NCI-H1417 treated with DMSO at 0.1 percent for 48 hours (cell line): Measurements from ENCODE around the gene ANXA9.

Experiments used
- DNase-seq: peaks from one replicate; lab custom pipeline; 2025; lab: John Stamatoyannopoulos, UW

ANXA9 gene, protein sequence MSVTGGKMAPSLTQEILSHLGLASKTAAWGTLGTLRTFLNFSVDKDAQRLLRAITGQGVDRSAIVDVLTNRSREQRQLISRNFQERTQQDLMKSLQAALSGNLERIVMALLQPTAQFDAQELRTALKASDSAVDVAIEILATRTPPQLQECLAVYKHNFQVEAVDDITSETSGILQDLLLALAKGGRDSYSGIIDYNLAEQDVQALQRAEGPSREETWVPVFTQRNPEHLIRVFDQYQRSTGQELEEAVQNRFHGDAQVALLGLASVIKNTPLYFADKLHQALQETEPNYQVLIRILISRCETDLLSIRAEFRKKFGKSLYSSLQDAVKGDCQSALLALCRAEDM

DNA sequence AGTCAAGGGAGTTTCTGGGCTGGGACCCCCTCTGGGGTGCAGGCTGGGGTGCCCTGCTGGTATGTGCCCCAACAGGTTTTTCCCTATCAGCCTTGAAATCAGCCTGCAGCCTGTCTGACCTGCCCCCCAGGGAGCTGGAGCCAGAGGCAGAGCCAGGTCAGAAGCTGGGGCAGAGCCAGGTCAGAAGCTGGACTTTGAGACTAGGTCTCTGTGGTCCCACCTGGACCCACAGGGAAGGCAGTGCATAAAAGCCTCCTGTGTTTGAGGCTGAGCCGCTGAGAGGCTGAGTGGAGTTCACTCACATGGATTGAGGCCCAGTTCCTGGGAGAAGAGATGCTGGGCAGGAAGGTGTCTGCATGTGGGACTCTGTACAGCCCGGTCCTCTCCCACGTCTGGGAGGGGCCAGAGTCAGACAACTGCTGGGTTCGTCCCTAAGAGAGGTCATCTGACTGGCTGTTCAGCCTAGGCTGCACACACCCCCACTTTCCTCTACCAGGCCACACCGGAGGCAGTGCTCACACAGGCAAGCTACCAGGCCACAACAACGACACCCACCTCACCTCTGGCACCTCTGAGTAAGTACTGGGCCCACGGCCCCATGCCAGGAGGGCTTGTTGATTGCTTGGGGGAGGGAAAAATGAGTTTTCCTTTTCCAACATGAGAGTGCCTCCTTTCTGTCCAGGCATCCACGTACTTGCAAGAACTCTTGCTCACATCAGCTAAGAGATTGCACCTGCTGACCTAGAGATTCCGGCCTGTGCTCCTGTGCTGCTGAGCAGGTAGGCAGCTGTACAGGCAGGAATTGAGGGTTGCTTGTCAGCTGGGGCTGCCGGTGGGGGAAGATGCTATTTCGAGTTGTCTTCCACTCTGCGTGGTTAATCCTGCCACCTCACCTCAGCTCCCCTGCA is at the start of gene ANXA9:
Gene ANXA9, plus strand, starts transcription at position 488 of the 908 bp plus-strand sequence. CDS start 814 bp downstream, outside the sequence.
- no peak for DNase-seq

DNA sequence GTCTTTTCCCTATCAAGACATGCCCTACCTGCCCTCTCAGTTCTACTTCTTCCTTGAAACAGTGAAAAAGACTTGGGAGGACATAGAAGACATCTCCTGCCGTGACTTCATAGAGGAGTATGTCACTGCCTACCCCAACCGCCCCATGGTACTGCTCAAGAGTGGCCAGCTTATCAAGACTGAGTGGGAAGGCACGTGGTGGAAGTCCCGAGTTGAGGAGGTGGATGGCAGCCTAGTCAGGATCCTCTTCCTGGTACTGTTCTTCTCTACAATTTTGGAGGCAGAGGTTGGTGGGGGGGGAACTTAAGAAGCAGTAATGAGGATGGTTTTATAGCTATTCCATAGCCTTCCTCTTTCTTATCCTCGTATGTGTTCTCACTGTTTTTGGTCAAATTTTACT is 37.2 kb upstream of the ANXA9 start:
- DNase-seq, result no peak

DNA sequence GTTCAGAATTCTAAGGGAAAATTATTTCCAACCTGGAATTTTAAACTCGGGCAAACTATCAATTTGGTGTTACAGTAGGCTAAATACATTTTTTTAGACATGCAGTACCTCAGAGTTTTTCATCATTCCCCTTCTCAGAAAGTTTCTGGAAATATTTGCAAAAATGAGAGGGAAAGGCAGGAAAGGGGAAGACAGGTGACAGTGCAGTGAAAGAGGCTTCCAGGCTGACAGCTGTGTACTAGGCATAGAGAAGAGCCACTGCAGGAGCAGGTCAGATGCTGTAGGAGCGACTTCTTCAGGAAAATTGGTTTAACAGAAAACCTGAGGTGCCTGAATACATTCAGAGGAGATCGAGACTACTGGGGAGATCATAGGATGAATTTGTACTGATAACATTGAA is 27.4 kb upstream of the ANXA9 start:
- DNase-seq, result no peak

DNA sequence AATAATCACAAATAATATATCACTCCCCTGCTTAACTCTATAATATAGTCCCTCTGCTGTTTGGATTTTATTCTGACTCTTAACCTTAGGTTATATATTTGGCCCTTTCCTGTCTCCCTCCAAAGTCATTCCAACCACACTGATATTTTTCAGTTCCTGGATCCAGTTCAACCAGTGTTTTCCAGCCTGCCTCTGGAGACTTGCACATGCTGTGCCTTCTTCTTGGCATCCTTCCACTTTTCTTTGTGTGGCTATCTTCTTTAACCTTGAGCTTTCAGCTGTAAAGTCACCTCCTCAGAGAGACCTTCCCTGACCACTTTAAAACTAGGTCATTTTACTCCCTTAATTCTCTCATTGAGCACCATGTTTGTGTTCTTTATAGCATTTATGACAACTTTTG is 26.8 kb upstream of the ANXA9 start:
- DNase-seq, result no peak

DNA sequence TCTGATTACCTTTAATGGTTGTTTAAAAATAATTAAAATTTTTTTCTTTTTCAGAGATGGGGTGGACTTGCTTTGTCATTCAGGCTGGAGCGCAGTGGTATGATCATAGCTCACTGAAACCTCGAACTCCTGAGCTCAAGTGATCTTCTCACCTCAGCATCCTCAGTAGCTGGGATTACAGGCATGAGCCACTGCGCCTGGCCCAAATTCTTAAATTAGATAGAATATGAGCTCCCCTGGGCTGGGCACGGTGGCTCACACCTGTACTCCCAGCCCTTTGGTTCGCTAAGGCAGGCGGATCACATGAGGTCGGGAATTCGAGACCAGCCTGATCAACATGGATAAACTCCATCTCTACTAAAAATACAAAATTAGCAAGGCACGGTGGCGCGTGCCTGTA is 24.4 kb upstream of the ANXA9 start:
- DNase-seq, result no peak

DNA sequence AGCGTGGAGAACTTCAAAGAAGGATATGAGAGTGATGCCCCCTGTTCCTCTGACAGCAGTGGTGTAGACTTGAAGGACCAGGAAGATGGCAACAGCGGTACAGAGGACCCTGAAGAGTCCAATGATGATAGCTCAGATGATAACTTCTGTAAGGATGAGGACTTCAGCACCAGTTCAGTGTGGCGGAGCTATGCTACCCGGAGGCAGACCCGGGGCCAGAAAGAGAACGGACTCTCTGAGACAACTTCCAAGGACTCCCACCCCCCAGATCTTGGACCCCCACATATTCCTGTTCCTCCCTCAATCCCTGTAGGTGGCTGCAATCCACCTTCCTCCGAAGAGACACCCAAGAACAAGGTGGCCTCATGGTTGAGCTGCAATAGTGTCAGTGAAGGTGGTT is 21.4 kb upstream of the ANXA9 start:
- DNase-seq, result no peak

DNA sequence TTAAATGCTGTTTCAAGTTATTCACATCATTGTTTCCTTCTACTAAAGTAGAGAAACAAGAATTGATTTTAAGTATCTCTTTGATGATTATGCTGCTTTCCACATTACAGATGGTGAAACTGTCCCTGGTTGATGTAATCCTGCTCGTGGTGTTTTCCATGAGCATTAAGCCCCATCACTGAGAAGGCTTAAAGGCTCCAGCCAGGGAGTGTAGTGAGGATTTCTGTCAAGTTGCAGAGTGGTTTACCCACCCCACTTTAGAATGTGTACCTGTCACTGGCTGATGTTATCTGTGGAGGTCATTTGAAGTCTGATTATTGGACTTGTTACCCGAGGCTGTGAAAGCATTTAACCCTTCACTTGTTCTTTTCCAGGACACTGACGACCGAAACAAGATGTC is 20.3 kb upstream of the ANXA9 start:
- DNase-seq, result no peak

DNA sequence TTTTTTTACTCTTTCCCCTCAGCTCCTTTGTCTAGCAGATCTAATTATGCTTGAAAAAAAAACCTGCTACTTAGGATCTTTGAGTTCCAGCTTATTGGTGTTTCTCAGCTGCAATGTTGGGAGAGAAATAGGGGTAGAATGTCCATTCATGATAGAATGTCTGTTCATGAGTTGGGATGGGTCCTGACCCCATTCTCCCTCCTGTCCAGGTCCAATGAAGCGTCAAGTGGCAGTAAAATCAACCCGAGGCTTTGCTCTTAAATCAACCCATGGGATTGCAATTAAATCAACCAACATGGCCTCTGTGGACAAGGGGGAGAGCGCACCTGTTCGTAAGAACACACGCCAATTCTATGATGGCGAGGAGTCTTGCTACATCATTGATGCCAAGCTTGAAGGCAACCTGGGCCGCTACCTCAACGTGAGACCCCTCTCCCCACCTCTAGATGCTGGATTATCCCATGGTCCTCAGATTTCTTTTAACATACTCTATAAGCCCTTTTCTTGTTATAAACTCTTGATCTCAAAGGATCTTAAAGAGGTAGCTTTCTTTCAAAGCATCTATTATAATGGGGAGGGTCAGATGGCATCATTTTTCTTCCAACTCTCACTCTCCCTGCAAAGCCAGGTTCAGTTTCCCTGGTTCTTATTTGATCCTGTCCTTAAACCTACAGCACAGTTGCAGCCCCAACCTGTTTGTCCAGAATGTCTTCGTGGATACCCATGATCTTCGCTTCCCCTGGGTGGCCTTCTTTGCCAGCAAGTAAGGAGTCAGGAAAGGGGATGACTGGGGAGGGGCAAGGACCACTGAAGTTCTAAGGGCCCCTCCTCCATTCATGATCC is 18.6 kb upstream of the ANXA9 start:
- DNase-seq, result no peak

DNA sequence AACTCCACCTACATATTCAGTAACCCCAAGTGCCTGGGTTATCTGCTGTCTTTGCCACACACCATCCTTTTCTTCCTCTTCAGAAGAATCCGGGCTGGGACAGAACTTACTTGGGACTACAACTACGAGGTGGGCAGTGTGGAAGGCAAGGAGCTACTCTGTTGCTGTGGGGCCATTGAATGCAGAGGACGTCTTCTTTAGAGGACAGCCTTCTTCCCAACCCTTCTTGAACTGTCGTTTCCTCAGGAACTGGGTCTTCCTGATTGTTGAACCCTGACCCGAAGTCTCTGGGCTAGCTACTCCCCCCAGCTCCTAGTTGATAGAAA is 18.0 kb upstream of the ANXA9 start:
- DNase-seq, result no peak

DNA sequence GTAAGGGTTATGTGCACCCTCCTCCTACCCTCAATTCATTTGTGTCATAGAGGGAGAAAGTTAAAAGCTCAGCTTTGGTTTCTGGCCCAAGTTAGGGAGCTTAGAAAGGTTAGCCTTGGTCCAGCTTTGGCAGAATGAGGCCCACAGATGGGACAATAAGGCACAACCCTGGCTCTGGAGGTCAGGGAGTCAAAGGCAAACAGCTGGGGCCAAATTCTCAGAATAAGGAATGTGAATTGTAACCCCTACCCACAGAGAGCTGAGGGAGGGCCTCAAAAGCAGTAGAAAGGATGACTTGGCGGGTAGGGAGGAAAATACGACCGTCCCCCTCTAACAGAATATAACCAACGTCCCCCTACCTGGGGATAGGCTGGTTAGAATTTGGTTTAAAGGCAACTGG is 16.5 kb upstream of the ANXA9 start:
- DNase-seq, result no peak

DNA sequence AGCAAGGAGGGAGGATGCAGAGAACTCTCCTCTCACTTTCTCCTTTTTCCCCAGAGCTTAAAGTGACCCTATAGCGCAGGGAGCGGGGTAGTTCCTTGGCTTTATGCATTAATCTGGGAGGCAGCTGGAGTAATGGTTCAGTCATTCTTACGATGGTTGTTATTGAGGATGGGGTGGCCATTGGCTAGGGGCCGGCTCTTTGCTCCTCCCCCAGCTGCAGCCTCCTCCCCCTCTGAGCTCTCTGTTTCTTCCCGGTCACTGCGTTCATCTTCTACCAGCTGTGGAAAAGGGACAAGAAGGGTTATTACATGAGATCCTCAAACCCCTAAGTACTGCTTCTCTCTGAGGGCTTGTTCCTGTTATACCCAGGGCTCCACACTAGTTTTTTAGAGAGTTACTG is 16.1 kb upstream of the ANXA9 start:
- DNase-seq, result no peak

DNA sequence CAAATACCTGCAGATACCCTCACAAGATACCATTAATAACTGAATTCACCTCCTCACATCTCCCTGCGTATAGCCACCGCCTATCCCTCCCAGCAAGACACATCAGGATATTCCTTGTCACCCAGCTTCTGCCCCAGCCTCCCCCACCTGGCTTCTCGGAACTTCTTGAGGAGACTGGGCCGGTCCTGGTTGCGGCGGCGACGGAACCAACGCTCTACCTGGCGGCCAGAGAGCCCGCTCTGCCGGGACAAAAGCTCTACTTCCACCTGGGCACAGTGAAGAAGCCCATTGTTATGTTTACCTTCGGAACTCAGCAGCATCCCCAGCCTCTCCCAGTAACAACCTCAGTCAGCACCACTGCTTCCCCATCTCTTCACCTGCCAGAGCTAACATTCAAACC is 14.2 kb upstream of the ANXA9 start:
- no peak for DNase-seq

DNA sequence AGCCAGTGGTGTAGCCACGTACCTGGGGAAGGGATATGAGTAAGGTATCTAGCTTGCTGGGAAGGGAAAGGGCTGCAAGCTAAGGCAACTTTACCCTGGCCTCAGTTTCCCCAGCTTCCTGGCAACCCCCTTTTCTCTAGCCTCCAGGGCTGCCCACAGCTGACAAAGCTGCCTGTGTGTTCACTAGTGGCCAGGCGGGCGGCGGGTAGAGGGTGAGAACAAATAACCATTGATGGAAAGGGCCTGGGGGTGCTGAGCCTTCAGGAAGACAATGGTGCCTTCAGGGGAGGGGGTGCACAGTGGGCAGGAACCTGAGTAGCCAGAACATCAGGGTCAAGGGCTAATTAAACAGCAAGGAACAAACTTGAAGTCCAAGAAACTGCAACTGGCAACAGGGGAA is 13.6 kb upstream of the ANXA9 start:
- no peak for DNase-seq

DNA sequence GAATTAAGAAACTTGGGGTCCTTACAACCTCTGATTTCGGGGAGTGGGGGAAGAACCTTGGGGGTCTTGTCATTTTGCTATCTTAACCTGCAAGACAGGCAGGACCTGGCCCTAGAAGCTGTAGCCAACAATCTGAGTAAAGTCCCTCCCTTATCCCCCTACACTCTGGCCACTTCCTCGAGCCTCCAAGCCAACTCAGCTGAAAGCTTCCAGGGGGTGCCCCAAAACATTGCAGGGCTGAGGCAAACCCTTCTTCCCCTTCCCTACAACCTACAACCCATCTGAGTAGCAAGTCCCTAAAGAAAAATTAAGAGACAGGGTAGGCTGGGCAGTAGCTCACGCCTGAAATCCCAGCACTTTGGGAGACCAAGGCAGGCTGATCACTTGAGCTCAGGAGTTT is 12.5 kb upstream of the ANXA9 start:
- DNase-seq, result no peak

DNA sequence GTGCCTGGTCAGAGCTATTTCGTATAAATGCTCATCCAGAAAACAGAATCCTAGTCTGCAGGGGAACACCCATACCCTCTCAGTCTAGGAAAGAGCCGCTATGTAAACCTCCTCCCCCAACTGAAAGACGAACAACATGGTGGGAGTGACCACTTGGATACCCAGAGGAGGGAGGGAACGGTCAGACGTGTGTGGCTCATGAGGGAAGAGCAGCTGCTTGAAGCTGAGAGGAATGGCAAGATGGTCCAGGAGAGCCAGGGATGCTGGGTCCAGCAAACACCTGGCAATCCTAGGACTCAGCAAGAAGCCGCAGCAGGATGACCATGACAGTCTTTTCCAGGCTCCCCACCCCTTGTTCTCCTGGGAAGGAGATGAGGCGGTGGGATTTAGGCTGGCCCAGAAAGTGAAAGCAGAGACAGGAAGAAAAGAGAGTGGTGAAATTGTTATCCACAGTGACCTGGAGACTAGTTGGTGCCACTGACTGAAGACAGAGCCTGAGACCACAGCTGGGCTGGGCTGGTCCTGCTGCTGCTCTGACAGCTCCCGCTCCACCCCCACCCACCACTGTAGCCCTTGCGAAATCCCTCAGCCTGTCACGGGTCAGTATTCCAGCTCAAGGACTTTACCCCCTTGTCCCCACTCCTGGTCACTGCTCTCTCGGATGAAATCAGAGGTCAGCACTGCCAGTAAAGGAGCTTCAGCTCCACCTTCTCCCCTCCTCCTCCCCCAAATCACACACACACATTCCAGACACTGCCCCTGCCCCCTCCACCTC is 11.1 kb upstream of the ANXA9 start:
- no peak for DNase-seq

DNA sequence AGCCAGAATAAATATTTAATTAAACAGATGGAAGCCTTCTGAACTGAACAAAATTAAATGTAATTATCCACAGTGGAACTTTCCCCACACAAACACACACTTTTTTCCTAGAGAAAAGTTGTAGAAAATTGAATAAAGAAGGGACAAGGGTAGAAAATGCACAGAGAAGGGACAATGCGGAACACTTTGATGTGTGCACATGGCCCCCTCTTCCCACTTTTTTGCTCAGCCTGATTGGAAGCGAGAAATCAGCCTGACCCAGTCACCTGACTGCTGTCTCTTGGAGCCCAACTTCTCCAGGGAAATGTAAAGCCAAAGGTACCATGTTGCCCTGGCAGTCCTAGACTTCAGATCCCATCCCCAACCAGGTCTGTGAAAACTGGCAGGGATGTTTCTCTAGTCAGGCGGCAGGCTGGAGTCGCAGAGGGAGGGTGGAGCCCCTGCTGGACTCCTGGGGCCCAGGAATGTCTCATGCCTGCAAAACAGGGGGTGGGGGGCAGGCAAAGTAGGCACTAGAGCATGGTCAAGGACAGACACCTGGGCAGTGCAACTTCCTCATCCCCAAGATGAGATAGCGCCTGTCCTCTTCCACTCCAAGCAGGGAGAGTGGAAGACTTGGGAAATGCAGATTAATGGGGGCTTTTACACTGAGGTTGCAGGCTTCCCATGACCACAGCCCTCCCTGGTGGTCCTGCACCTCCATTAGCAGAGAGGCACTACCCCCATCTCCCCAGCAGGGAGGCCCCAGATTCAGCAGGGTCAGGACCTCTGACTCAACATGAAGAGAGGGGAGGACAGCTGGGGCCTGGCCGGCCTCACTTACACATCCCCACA is 10.3 kb upstream of the ANXA9 start:
- DNase-seq, result no peak

DNA sequence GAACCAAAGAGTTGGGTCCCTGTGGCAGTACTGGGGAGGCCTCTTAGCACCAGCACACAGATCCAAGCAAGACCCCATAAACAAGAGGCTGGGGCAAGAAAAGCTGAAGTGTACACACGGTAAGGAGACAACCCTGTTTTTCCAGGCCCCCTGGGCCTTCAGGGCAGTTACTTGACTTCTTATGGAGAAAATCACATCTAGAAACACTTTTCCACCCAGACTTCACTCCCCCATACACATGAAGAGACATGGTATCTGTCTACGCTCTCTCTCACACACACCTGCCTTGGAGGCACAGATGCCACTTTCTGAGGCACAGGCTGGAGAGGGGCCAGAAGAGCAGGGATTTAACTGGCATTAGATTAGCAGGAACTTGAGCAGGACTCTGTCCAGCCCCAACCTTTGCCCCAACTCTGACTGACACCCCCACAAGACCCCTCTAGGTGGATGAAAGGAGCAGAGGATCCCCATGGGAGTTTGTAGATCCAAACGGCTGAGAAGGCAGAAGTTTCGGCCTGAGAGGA is 9.6 kb upstream of the ANXA9 start:
- no peak for DNase-seq

DNA sequence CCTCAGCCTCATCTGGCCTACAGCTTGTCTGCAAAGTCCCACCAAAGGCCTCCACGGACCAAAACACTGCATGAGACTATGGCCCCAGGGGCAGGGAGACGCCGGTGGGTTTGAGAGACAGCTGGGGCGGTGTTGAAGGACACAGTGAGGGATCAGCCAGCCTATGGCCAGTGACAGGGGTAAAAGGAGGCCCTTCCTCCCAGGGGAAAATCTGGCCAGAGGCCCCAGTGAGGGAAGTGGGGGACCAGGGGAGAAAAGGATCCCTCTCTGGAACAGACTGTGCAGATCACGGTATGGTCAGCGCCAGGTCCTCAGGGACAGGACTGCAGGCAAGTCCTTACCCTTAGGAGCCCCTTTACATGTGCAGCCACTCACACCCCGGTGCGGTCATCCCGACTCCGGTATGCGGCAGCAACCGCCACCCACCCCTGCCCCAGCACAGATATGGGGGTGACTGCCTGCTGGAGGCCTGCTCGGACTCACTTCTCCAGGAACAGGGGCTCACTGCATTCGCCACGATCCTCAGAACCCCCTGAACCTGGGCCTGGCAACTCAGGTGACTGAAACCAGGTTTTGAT is 8.7 kb upstream of the ANXA9 start:
- no peak for DNase-seq

DNA sequence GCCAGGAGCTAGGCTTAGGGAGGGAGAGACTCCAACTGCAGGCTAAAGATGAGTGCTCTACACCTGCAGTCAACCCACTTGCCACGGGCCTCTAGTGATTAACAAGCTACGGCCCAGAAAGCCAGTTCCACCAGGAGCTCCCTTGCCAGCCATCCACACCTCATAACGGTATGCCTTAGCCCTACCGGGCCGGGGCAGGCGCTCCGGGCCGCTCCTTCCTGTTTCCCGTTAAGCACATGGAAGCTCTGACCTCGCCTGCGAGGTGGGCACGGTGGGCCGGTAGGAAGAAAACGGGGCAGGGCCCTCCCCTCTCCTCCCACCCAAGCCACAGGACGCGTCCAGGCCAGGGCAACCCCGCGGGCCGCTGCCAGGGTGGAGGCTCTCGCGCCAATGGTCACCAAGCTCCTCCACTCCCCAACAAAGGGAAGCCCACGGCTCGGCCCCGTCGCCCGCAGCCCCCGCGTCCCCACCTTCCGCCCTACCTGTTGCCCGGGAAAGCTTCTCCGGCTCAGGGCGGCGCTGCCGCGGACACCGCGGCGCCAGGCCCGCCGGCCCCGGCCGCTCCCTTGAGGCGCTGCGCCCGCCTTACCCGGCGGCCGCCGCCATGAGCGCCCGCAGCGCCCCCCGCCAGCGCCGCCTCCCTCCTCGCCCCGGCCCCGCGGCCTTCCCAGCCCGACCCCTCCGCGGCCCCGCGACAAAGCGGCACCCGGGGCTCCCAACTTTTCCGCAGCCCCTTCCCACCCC is 8.1 kb upstream of the ANXA9 start:
- DNase-seq, result no peak
